Peyer's patch (tissue), 4 donors: Measurements from ENCODE around the gene RRM1. TPM values are rescaled to one million over a fixed set of nuclear protein-coding genes. Genes with fewer than 3 reads are reported as not detected.
"Not testable (repeated sequence)": the region's sequence is repeated elsewhere in the genome, so short reads cannot be mapped to it uniquely, and the experiment has no call there.

ENCODE experiments used
- DNase-seq, 3 donors: peaks; one replicate each; pipeline ENCODE4 v3.0.0-alpha.2; 2017 to 2019
- H3K27ac ChIP-seq, 4 donors: fragments of 200-600 bp; sonication (generic); one replicate each; pipeline ENCODE4 v1.5.1; 2016 to 2019
- H3K27me3 ChIP-seq, 2 donors: fragments of 200-600 bp; sonication (generic); one replicate each; pipeline ENCODE4 v1.5.1; 2019
- H3K36me3 ChIP-seq, 3 donors: fragments of 200-600 bp; sonication (generic); one replicate each; pipeline ENCODE4 v1.5.1; 2016 to 2019
- H3K4me1 ChIP-seq, 4 donors: fragments of 200-600 bp; sonication (generic); one replicate each; pipeline ENCODE4 v1.5.1; 2016 to 2019
- H3K4me3 ChIP-seq, 4 donors: fragments of 200-600 bp; sonication (generic); 1 replicate in 3 of 4; 2 replicates in 1 of 4; pipeline ENCODE4 v1.5.1; 2016 to 2019; ENCODE audit warnings: mild to moderate bottlenecking in 1 of 4
- H3K9me3 ChIP-seq, 4 donors: fragments of 200-600 bp; sonication (generic); one replicate each; pipeline ENCODE4 v1.5.1; 2016 to 2019; ENCODE audit warnings: mild to moderate bottlenecking in 1 of 4
- POLR2A ChIP-seq, 2 donors: fragments of 450-650 bp; IDR thresholded peaks; one replicate each; pipeline ENCODE4 v1.5.1; 2017; ENCODE audit warnings: antibody characterized with exemption in 2 of 2, mild to moderate bottlenecking in 2 of 2, moderate library complexity in 2 of 2
- total RNA-seq, 4 donors: library from RNA; depleted of rRNA; stranded (reverse); fragments of >200 nt; gene quantifications; one replicate each; pipeline ENCODE4 v1.1.0, GENCODE V29; 2016
- TF ChIP-seq, protein P1 (sequence below), 6 experiments: fragments of 450-650 bp in 4 of 6; fragments of 200-600 bp in 2 of 6; sonication (generic) in 1 of 6; IDR thresholded peaks; one replicate each; pipeline ENCODE4 v1.5.1; 2017 to 2019; ENCODE audit warnings: antibody characterized with exemption in 6 of 6, mild to moderate bottlenecking in 3 of 6, moderate library complexity in 1 of 6

RRM1 gene
- total RNA-seq, 4 donors from 2014 or later = 13.3 to 40.5 (median 32.3) TPM

DNA sequence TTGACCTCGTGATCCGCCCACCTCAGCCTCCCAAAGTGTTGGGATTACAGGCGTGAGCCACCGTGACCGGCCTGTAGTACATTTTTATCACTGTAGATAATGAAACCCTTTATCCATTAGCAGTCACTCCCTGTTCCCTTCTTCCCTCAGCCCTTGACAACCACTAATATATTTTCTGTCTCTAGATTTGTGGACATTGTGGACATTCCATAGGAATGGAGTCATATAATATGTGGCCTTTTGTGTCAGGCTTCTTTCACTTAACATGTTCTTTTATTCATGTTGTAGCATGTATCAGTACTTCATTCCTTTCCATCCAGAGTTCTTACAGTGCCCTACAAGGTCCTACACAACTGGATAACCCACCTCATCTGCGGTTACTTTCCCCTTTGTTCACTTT, 30.5 kb downstream of the RRM1 start:
- DNase-seq = no peak
- Histone ChIP-seq H3K36me3 (peaks cover 0 to 69% (median 0%) of the 10 kb centered on the region in 3 donors), H3K27me3 (no peaks in the 10 kb centered on the region), H3K27ac (no peak overlapping the region), H3K9me3 (no peaks in the 10 kb centered on the region), H3K4me3 (no peak overlapping the region), H3K4me1 (no peaks in the 10 kb centered on the region)
- TF ChIP-seq, protein P1, sequence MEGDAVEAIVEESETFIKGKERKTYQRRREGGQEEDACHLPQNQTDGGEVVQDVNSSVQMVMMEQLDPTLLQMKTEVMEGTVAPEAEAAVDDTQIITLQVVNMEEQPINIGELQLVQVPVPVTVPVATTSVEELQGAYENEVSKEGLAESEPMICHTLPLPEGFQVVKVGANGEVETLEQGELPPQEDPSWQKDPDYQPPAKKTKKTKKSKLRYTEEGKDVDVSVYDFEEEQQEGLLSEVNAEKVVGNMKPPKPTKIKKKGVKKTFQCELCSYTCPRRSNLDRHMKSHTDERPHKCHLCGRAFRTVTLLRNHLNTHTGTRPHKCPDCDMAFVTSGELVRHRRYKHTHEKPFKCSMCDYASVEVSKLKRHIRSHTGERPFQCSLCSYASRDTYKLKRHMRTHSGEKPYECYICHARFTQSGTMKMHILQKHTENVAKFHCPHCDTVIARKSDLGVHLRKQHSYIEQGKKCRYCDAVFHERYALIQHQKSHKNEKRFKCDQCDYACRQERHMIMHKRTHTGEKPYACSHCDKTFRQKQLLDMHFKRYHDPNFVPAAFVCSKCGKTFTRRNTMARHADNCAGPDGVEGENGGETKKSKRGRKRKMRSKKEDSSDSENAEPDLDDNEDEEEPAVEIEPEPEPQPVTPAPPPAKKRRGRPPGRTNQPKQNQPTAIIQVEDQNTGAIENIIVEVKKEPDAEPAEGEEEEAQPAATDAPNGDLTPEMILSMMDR (IDR thresholded peaks at IDR 0.05) = no peak
- no peak for TF ChIP-seq POLR2A (IDR thresholded peaks at IDR 0.05)

DNA sequence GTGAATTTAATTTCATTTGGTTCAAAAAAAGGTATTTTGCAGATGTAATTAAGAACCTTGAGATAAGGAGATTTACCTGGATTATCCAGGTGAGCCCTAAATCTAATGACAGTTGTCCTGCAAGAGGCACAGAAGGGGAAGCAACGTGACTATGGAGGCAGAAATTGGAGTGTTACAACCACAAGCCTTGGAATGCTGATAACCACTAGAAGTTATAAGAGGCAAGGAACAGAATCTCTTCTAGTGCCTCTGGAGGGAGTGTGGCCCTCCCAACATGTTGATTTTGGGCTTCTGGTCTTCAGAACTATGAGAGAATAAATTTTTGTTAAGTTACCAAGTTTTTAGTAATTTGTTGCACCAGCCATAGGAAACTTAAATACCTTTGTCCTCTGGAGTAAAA, 32.8 kb downstream of the RRM1 start:
- peaks cover 0 to 55% (median 0%) of the 10 kb centered on the region in 3 donors for H3K36me3 ChIP-seq
- TF ChIP-seq, protein P1 (IDR thresholded peaks at IDR 0.05) = no peak
- TF ChIP-seq POLR2A (IDR thresholded peaks at IDR 0.05) = no peak
- no peak overlapping the region for H3K4me3 ChIP-seq
- DNase-seq = no peak
- no peak overlapping the region for H3K27ac ChIP-seq
- no peaks in the 10 kb centered on the region for H3K9me3 ChIP-seq
- no peaks in the 10 kb centered on the region for H3K4me1 ChIP-seq
- no peaks in the 10 kb centered on the region for H3K27me3 ChIP-seq

DNA sequence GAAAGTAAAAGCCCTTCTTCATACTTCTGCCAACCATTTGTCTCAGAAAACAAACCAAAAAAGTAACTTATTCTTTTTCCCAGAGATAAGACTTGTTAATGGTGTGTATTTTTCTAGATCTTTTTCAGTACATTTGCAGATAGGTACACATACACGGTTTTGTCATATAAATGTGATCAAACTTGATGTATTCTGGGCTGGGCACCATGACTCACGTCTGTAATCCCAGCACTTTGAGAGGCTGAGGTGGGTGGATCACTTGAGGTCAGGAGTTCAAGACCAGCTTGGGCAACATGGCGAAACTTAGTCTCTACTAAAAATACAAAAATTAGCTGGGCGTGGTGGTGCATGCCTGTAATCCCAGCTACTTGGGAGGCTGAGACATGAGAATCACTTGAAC, 35.6 kb downstream of the RRM1 start:
- H3K27me3 ChIP-seq, H3K4me3 ChIP-seq, DNase-seq, H3K27ac ChIP-seq, H3K9me3 ChIP-seq, H3K4me1 ChIP-seq: not testable (repeated sequence)
- H3K36me3 ChIP-seq = peaks cover 0 to 40% (median 0%) of the 10 kb centered on the region in 3 donors

DNA sequence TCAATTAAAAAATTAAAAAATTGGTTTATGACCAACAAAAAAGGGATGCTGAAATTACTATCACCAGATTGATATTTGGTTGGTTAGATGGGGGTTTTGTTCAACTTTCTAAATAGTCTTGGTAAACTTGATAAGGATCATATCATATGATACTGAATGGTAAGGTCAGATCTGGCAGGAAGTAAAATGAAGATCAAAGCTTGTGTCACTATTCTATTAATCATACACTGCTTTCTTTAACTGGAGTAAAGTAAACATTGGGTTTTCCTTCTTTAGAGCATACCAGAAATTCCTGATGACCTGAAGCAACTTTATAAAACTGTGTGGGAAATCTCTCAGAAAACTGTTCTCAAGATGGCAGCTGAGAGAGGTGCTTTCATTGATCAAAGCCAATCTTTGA, 40.2 kb downstream of the RRM1 start:
- H3K4me3 ChIP-seq = no peak overlapping the region
- no peaks in the 10 kb centered on the region for H3K27me3 ChIP-seq
- H3K4me1 ChIP-seq = no peaks in the 10 kb centered on the region
- DNase-seq = no peak
- H3K27ac ChIP-seq = no peak overlapping the region
- peaks cover 0 to 3% (median 0%) of the 10 kb centered on the region in 4 donors for H3K9me3 ChIP-seq
- TF ChIP-seq, protein P1 (IDR thresholded peaks at IDR 0.05) = no peak
- TF ChIP-seq POLR2A (IDR thresholded peaks at IDR 0.05) = no peak
- H3K36me3 ChIP-seq = peaks cover 0 to 46% (median 0%) of the 10 kb centered on the region in 3 donors

DNA sequence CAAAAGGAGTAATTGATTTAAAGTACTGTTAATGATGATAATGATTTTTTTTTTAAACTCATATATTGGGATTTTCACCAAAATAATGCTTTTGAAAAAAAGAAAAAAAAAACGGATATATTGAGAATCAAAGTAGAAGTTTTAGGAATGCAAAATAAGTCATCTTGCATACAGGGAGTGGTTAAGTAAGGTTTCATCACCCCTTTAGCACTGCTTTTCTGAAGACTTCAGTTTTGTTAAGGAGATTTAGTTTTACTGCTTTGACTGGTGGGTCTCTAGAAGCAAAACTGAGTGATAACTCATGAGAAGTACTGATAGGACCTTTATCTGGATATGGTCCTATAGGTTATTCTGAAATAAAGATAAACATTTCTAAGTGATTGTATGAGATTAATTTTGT, 43.9 kb downstream of the RRM1 start:
- TF ChIP-seq POLR2A (IDR thresholded peaks at IDR 0.05) = no peak
- TF ChIP-seq, protein P1 (IDR thresholded peaks at IDR 0.05) = no peak
- Histone ChIP-seq H3K9me3 (peaks cover 0 to 6% (median 0%) of the 10 kb centered on the region in 4 donors), H3K36me3 (peaks cover 0 to 50% (median 0%) of the 10 kb centered on the region in 3 donors), H3K27me3 (no peaks in the 10 kb centered on the region), H3K4me1 (no peaks in the 10 kb centered on the region), H3K4me3 (no peak overlapping the region), H3K27ac (no peak overlapping the region)
- no peak for DNase-seq

DNA sequence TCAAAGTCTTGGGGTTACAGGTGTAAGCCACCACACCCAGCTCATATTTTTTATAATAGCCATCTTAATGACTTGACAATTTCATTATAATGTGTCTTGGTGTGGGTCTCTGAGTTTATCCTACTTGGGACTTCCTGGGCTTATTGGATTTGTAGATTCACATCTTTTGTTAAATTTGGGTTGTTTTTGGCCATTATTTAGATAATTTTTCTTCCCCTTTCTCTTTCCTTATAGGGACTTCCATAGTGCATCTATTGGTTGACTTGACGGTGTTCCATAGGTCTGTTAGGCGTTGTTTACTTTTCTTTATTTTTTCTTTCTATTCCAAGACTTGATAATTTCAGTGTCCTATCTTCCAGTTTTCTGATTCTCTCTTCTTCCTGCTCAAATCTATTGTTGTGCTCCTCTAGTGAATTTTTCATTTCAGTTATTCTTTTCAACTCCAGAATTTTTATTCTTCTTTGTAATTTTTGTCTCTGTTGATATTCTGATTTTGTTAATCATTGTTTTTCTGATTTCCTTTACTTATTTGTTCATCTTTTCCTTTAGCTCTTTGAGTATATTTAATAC, 45.6 kb downstream of the RRM1 start:
- TF ChIP-seq, protein P1 (IDR thresholded peaks at IDR 0.05) = no peak
- TF ChIP-seq POLR2A (IDR thresholded peaks at IDR 0.05) = no peak
- no peak for DNase-seq
- Histone ChIP-seq H3K9me3 (peaks cover 0 to 6% (median 0%) of the 10 kb centered on the region in 4 donors), H3K36me3 (peaks cover 0 to 38% (median 0%) of the 10 kb centered on the region in 3 donors), H3K27ac (no peak overlapping the region), H3K4me3 (no peak overlapping the region), H3K27me3 (no peaks in the 10 kb centered on the region), H3K4me1 (no peaks in the 10 kb centered on the region)
